ENCODE data around the gene PFDN4. TPM values are rescaled to one million over a fixed set of nuclear protein-coding genes. Genes with fewer than 3 reads are reported as not detected.

Gene PFDN4
- total and polyA plus RNA-seq, 2 of the 13 experiments (the other 11 are each of a cell fraction or from before 2014, with no cell fraction given), result 59.8 to 227 TPM

DNA sequence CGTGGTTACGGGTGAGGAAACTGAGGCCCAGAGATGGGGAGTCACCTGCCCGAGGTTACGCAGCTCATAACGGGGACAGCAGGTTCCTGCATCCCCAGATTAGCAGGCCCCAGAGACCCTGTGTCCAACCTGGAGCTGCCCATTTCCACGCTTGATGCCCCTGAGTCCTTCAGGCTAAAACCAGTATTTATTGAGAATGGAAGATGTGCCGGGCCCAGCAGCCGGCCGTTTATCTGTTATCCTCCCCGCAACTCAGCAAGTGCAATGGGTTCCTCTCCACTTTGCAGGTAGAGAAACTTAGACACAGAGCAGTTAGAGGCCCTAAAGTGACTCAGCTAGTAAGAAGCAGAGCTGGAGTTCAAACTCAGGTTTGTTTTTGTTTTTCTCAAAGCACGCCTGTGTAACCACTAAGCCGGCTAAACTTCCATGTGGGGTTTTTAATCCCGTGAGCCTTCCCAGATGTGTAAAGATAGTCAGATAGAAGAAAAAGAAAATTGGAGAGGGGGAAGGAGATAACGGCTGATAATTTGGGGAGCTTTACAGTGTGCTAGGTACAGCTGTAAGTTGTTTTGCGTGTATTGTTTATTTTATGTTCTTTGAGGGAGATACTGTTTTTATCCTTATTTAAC, 775 bp downstream of the PFDN4 start (continued):
- TF ChIP-seq RERE (CRISPR knock-in tag; IDR thresholded peaks at IDR 0.05; ENCODE audit: low read depth) (peak; percentile 14; the same call in 1 of the 2 replicates), TEAD2 (CRISPR knock-in tag; IDR thresholded peaks at IDR 0.05) (0 out of 2 replicates have a peak, but pooled peaks have one; percentile 39), BRD4 (CRISPR knock-in tag; IDR thresholded peaks at IDR 0.05) (no peak), LCORL (IDR thresholded peaks at IDR 0.05) (no peak), LCORL (CRISPR knock-in tag; IDR thresholded peaks at IDR 0.05) (no peak), CHCHD3 (CRISPR knock-in tag; IDR thresholded peaks at IDR 0.05) (0 out of 2 replicates have a peak, but pooled peaks have one; percentile 18), NR2F1 (CRISPR knock-in tag; IDR thresholded peaks at IDR 0.05) (no peak), ZNF343 (CRISPR knock-in tag; IDR thresholded peaks at IDR 0.05) (no peak), FOSL2 (CRISPR knock-in tag; IDR thresholded peaks at IDR 0.05) (0 out of 2 replicates have a peak, but pooled peaks have one; percentile 19), MYC (CRISPR knock-in tag; IDR thresholded peaks at IDR 0.05; ENCODE audit: borderline replicate concordance) (no peak)
- TF ChIP-seq, protein P1, sequence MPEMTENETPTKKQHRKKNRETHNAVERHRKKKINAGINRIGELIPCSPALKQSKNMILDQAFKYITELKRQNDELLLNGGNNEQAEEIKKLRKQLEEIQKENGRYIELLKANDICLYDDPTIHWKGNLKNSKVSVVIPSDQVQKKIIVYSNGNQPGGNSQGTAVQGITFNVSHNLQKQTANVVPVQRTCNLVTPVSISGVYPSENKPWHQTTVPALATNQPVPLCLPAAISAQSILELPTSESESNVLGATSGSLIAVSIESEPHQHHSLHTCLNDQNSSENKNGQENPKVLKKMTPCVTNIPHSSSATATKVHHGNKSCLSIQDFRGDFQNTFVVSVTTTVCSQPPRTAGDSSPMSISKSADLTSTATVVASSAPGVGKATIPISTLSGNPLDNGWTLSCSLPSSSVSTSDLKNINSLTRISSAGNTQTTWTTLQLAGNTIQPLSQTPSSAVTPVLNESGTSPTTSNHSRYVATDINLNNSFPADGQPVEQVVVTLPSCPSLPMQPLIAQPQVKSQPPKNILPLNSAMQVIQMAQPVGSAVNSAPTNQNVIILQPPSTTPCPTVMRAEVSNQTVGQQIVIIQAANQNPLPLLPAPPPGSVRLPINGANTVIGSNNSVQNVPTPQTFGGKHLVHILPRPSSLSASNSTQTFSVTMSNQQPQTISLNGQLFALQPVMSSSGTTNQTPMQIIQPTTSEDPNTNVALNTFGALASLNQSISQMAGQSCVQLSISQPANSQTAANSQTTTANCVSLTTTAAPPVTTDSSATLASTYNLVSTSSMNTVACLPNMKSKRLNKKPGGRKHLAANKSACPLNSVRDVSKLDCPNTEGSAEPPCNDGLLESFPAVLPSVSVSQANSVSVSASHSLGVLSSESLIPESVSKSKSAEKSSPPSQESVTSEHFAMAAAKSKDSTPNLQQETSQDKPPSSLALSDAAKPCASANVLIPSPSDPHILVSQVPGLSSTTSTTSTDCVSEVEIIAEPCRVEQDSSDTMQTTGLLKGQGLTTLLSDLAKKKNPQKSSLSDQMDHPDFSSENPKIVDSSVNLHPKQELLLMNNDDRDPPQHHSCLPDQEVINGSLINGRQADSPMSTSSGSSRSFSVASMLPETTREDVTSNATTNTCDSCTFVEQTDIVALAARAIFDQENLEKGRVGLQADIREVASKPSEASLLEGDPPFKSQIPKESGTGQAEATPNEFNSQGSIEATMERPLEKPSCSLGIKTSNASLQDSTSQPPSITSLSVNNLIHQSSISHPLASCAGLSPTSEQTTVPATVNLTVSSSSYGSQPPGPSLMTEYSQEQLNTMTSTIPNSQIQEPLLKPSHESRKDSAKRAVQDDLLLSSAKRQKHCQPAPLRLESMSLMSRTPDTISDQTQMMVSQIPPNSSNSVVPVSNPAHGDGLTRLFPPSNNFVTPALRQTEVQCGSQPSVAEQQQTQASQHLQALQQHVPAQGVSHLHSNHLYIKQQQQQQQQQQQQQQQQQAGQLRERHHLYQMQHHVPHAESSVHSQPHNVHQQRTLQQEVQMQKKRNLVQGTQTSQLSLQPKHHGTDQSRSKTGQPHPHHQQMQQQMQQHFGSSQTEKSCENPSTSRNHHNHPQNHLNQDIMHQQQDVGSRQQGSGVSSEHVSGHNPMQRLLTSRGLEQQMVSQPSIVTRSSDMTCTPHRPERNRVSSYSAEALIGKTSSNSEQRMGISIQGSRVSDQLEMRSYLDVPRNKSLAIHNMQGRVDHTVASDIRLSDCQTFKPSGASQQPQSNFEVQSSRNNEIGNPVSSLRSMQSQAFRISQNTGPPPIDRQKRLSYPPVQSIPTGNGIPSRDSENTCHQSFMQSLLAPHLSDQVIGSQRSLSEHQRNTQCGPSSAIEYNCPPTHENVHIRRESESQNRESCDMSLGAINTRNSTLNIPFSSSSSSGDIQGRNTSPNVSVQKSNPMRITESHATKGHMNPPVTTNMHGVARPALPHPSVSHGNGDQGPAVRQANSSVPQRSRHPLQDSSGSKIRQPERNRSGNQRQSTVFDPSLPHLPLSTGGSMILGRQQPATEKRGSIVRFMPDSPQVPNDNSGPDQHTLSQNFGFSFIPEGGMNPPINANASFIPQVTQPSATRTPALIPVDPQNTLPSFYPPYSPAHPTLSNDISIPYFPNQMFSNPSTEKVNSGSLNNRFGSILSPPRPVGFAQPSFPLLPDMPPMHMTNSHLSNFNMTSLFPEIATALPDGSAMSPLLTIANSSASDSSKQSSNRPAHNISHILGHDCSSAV (CRISPR knock-in tag; IDR thresholded peaks at IDR 0.05; ENCODE audit: borderline replicate concordance), result no peak
- TF ChIP-seq, protein P2, sequence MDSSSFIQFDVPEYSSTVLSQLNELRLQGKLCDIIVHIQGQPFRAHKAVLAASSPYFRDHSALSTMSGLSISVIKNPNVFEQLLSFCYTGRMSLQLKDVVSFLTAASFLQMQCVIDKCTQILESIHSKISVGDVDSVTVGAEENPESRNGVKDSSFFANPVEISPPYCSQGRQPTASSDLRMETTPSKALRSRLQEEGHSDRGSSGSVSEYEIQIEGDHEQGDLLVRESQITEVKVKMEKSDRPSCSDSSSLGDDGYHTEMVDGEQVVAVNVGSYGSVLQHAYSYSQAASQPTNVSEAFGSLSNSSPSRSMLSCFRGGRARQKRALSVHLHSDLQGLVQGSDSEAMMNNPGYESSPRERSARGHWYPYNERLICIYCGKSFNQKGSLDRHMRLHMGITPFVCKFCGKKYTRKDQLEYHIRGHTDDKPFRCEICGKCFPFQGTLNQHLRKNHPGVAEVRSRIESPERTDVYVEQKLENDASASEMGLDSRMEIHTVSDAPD (CRISPR knock-in tag; IDR thresholded peaks at IDR 0.05), result no peak
- TF ChIP-seq, protein P3, sequence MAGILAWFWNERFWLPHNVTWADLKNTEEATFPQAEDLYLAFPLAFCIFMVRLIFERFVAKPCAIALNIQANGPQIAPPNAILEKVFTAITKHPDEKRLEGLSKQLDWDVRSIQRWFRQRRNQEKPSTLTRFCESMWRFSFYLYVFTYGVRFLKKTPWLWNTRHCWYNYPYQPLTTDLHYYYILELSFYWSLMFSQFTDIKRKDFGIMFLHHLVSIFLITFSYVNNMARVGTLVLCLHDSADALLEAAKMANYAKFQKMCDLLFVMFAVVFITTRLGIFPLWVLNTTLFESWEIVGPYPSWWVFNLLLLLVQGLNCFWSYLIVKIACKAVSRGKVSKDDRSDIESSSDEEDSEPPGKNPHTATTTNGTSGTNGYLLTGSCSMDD (CRISPR knock-in tag; IDR thresholded peaks at IDR 0.05), result peak; percentile 71; the same call in 1 of the 2 replicates
